H7 (cell line): Measurements from ENCODE around the gene TRRAP. TPM values are rescaled to one million over a fixed set of nuclear protein-coding genes. Genes with fewer than 3 reads are reported as not detected.
A peak's percentile ranks its signal among the peaks of the same experiment; 100 is the strongest.

ENCODE experiments used
- DNase-seq: peaks from one replicate; pipeline ENCODE4 v3.0.0; 2012
- H3K27me3 ChIP-seq: 2 replicates; pipeline ENCODE4 v1.6.0; 2011; ENCODE audit warnings: mild to moderate bottlenecking, low read length; ENCODE audit not compliant: control insufficient read depth, insufficient read depth
- H3K36me3 ChIP-seq: replicated peaks from 2 replicates; pipeline ENCODE4 v1.5.1; 2011; ENCODE audit warnings: low read length; ENCODE audit not compliant: control insufficient read depth, insufficient read depth
- H3K4me3 ChIP-seq: 2 replicates; pipeline ENCODE4 v1.5.1; 2011; ENCODE audit warnings: low read depth, mild to moderate bottlenecking, control low read depth, low read length, moderate library complexity; ENCODE audit not compliant: insufficient read depth
- total RNA-seq: library from RNA; depleted of rRNA; stranded (reverse); fragments of >200 nt; shearing (Covaris generic); gene quantifications from 2 replicates; pipeline ENCODE4 v1.2.3, GENCODE V29; 2014

Gene TRRAP
- total RNA-seq, 1 experiment from 2014 or later = 13.0 TPM

DNA sequence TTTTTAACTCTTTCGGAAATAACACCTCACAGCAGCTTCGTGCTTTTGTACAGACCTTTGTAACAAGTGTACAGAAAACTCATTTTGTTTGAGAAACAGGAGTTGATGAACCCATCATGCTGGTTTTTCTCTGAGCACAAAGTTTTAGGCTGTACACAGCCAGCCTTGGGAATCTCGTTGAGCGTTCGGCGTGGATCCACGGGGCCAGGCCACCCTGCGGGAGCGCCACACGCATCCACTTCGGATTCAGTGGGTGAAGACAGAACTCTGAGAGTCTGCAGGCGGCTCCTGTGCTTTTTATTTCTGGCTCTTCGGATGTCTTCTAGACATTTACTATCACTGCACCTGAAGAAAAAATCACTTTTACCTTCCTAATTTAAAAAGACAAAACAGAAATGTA, 134.4 kb downstream of the TRRAP start:
- no peaks in the 10 kb centered on the region for H3K27me3 ChIP-seq
- H3K4me3 ChIP-seq = no peak overlapping the region
- peak; percentile 37 for DNase-seq
- peaks cover 32% of the 10 kb centered on the region for H3K36me3 ChIP-seq

DNA sequence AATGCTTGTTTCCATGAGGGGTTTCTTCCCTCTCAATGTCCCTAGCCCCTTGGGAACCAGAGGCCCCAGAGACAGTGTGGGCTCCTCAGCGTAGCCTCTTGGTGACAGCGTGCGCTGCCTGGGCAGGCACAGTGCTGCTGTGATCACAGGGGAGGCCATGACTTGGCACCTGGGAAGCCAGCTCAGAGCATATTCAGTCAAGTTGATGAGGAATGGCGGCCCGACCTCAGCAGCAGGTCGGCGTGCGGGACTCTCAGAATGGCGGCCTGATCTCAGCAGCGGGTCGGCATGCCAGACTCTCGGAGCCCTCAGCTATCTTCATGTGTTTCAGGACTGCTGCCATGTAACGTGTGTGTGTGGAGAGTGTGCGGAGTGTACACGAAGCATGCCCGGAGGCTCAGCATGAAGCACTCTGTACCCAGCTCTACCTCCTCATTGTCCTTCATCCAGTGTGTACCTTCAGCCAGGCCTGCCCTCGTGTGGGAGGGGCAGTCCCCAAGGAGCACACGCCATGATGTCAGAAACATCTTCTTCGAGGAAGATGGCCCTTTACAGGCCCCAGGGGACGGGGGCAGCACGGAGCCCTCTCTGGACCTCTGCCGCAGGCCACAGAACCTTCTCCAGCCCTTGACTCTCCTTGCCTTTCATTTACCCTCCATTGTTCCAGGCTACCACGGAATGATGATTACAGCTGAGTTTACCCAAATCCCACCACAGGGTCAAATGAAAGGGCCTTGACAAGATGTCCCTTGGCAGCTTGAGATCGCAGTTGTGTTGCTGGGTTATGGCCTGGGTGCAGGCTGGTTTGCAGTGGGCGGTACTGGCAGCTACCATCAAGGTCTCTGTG, 135.2 kb downstream of the TRRAP start:
- DNase-seq = peak; percentile 23
- Histone ChIP-seq H3K36me3 (peaks cover 32% of the 10 kb centered on the region), H3K27me3 (no peaks in the 10 kb centered on the region), H3K4me3 (no peak overlapping the region)

DNA sequence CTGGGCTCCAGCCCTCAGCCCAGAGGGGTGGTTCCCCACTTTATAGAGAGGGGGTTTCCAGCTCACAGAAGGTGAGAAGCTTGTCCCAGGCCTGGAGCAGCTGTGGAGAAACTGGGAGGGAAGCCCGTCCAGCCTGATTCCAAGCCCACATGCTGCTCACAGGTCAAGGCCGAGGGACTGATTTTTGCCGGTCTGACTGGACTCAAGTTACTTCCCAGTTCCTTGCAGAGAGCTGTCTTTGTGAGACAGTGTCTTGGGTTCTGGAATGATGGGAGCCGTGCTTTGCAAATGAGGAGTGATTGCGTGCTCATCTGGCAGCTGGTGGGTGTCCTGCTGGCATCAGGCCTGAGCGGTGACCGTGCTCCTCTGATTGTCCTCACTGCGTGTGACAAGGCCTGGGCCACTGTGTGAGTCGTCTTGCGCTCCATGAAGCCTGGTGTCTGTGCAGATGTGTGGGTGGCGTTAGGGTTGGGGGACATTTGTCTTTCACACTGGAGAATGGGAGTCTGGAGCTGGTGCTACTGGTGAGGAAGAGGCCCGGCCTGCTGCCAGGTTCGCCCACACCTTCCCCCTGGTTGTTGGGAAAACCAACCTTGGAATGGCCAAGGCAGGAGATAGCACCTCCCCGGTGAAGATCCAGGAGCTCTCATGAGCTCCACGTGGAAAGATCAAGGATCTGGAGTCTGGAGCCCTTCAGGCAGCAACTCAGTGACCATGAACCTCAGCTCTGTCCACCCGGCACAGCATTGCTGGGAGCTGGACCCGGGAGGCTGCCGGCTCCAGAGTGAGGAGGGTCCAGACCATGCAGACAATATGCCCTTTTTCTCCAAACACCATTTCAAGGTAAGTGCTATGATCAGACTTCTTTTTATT, 136.0 kb downstream of the TRRAP start:
- H3K36me3 ChIP-seq = peaks cover 29% of the 10 kb centered on the region
- no peak for DNase-seq
- H3K4me3 ChIP-seq = no peak overlapping the region
- H3K27me3 ChIP-seq = no peaks in the 10 kb centered on the region

DNA sequence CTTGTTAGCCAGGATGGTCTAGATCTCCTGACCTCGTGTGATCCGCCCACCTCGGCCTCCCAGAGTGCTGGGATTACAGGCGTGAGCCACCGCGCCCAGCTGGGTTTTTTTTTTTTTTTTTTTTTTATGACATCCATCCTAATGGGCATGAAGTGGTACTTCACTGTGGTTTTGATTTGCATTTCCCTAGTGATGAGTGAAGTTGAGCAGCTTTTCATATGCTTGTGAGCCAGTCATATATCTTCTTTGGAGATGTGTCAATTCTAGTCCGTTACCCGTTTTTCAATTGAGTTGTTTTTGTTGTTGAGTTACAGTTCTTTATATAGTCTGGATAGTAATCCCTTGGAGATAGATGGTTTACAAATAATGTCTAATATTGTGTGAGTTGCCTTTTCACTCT, 137.9 kb downstream of the TRRAP start:
- no peak overlapping the region for H3K4me3 ChIP-seq
- DNase-seq = no peak
- no peaks in the 10 kb centered on the region for H3K27me3 ChIP-seq
- peaks cover 22% of the 10 kb centered on the region for H3K36me3 ChIP-seq

DNA sequence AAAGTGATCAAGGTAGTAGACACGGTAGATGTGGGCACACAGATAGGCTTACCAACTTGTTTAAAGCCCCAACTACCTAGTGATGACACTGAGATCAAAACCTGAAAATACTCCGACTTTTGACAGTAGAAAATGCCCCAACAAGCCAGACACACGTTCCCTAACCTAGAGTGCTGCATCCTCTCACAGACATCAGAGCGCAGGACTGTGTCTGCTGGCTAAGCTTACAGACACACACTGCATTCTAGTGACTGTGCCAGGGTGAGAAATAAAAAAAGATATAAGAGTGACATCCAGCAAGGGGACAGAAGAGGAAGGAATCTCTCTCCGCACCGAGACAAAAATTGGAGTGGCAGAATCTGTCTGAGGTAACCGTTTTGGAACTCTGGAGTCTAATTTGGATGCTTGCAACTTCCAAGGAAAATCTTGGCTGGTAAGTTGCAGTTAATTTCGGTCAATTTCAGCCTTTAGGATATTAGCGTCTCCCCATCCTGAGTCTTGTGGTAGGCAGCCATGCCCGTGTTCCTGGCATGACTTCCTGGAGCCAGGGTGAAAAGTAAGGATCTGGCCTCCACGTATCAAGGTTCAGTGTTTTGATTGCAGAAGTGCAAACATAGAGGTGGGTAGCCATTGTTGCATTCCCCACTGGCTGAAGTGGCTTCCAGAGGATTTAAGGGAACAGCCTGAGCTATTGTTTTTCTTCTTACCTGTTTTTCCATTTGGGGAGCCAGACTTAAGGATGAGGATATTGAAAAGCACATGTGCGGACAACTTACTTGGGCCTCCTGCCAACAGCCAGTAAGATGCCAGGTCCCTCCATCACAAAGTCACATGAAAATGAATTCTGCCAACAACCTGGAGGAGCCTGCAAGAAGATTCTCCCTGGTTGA, 141.4 kb downstream of the TRRAP start:
- no peak for DNase-seq
- Histone ChIP-seq H3K4me3 (no peak overlapping the region), H3K36me3 (peaks cover 3% of the 10 kb centered on the region)

DNA sequence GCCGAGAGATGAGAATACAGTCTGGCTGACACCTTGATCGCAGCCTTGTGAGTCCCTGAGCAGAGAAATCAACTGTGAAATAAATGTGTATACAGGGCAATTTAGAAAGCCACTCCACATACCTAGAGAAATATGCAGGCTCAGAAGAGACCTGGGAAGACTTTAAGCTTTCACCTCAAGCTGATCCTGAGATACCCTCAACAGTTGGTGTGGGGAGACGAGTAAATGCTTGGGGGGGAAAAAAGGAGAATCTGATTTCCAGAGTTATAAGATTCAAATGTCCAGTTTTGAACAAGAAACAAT, 142.0 kb downstream of the TRRAP start:
- peaks cover 3% of the 10 kb centered on the region for H3K36me3 ChIP-seq
- no peaks in the 10 kb centered on the region for H3K27me3 ChIP-seq
- no peak for DNase-seq
- no peak overlapping the region for H3K4me3 ChIP-seq

More for the DNA sequence above, 141.4 kb downstream of the TRRAP start:
- H3K27me3 ChIP-seq = no peaks in the 10 kb centered on the region

DNA sequence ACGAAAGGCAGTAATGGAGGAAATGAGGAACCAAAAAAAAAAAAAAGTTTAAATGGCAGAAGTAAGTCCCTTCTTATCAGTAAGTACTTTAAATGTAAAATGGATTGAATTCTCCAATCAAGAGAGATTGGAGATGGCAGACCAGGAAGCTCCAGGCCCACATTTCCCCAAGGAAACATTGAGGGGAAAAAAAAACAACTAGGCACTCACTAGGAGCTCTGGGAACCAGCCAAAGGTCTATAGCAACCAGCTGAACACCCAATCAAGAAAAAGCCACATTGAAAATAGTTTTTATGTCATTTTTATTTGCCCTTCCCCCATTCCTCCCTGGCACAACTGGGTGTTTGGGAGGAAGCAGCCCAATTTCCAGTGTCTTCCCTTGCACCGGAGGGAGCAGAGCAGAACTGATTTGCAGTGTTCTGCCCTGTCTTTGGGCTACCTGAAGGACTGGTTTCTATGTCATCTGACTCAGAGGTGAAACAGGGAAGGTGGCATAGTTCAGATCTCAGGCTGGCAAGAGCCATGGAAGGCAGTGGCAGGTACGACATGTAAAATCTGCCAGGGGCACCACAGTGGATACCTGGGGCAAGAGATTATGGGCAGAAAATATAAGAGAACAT, 143.7 kb downstream of the TRRAP start:
- H3K27me3 ChIP-seq = no peaks in the 10 kb centered on the region
- no peak for DNase-seq
- no peak overlapping the region for H3K4me3 ChIP-seq
- peaks cover 1% of the 10 kb centered on the region for H3K36me3 ChIP-seq

DNA sequence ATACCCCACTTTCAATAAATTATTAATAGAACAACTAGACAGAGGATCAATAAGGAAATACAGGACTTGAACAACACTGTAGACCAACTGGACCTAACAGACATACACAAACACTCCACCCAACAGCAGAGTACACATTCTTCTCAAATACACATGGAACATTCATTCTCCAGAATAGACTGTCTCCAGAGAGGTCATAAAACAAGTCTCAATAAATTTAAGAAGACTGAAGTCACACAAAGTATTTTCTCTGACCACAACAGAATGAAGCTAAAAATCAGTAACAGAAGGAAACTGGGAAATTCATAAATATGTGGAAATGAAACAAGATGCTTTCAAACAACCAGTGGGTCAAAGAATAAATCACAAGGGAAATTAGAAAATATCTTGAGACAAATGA, 145.7 kb downstream of the TRRAP start:
- no peaks in the 10 kb centered on the region for H3K27me3 ChIP-seq
- DNase-seq = no peak
- H3K4me3 ChIP-seq = no peak overlapping the region
- H3K36me3 ChIP-seq = peaks cover 1% of the 10 kb centered on the region

DNA sequence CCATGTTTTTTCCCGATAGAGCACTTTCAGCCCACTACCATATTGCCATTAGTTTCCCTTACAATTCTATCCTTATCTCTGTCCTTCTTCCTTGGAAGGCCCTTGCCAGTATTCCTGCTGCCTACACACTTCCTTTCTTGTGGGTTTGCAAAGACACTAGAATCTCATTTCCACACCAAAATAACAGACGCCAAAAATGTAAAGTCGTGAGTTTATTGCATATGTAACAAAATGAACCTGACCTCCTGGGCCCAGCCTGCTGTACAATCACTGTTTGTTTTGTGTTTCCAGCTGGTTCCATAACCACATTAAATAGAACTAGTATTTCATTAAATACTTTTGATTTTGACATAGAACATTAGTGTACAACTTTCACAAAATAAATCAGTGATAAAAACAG, 148.9 kb downstream of the TRRAP start:
- no peaks in the 10 kb centered on the region for H3K27me3 ChIP-seq
- peaks cover 19% of the 10 kb centered on the region for H3K36me3 ChIP-seq
- H3K4me3 ChIP-seq = no peak overlapping the region
- no peak for DNase-seq

DNA sequence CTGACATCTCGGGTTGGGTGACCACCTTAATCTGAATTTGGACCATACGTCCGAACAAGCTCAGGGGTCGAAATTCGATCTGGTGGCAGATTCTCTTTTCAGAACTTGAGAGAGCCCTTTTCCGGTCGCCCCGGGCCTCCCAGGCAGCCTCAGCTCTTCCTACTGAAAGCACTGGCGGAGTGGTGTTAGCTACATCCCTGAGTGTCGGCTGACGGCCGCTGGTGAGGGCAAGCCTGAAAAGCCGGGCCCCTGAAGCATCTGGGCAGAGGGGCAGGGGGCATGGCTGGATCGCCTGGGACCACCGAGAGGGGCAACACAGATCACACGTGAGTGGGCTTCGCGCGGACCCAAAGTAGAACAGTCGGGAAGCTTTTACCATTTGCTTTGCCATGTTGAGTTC, 149.5 kb downstream of the TRRAP start:
- DNase-seq = no peak
- Histone ChIP-seq H3K27me3 (no peaks in the 10 kb centered on the region), H3K4me3 (no peak overlapping the region), H3K36me3 (peaks cover 19% of the 10 kb centered on the region)

DNA sequence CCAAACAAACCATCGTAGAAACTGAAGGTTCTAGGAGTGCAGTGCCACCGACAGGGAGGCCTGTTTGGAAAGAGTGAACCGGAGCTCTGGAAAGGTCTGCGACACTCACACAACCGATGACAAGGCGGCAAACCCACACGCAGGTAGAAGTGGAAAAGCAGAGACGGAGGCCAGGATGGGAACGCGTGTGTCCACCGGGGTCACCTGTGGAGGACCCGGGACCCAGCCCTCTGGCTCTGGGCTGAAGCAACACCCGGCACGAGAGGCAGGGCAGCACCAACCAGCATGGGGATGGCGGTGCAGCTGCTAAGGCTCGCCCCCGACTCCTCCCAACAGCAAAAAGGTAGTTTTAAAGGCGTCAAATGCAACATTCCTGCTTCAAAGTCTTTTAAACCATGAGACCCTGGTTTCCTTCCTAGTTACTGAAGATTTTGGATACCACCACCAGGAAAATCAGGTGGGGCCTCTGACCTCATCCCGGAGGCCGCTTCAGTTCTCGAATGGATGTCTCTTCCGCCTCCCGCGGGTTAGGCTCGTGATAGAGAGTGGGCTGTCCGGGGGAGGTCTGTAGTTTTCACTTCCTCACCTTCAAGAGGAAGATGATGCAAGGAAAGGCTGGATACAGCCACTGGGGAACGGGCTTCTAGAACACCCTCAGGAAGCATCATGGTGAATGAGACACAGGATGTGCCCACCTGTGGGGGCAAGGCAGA, 150.1 kb downstream of the TRRAP start:
- peaks cover 19% of the 10 kb centered on the region for H3K36me3 ChIP-seq
- no peaks in the 10 kb centered on the region for H3K27me3 ChIP-seq
- DNase-seq = peak; percentile 46
- no peak overlapping the region for H3K4me3 ChIP-seq

DNA sequence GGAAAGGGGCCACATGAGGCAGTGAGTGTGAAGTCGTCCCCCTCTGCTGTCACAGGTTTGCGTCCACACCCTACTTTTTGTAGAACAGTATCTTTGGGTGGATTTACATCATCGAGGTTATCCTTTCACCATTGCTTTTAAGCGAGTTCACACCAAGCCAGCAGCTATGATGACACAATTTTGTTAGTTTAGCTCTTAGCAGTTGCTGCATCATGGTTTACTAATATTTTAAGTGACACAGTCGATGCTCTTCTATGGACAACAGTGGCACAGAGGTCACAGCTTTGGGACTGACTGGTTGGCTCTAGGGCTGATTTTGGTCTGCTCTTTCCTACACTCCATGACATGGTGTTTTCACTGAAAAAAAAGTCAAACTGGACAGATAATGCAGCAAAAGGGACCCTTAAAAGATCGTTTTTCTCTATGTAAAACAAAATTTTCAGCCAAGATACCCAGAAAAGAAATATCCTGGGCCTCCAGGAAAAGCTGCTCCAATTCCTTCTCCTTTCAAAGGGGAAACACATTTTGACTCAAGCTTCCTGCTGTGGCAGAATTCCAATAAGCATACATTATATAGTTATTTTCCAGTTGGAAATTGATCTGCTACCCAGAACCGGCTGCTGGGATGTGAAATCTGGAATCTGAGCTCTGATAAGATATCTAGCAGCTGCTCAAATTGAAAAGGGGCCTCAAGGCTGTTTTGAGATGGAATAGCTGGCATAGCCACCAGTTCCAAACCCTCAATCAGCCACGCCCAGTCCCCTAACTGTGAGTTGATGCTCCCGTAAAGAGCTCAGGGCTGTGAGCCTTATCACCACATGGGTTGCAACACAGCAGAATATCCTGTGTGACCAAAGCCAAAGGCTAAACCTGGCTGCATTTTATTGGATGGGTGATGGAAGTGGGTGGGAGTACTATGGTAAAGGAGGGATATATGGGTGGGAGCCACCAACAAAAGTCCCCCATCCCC, 151.4 kb downstream of the TRRAP start:
- Histone ChIP-seq H3K27me3 (no peaks in the 10 kb centered on the region), H3K4me3 (no peak overlapping the region), H3K36me3 (peaks cover 29% of the 10 kb centered on the region)
- no peak for DNase-seq

DNA sequence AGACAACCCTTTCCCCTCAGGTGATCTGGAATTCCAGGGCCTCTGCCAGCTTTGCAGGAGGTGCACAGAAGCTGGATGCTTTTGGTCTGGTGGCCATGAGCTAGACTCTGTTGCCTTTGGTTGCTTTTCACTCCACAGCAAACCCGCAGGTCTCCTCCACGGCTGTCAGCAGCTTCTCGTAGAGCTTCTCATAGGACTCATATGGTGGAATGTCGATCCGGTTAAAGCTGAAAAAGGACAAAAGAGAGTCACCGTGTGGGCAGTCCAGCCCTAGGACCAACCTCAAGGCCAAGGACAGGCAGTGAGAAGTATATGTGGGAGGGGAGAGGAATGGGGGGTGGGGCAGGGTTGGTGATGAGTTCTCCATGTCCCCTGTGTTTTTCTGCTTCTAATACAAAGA, 152.1 kb downstream of the TRRAP start:
- no peaks in the 10 kb centered on the region for H3K27me3 ChIP-seq
- DNase-seq = no peak
- H3K4me3 ChIP-seq = no peak overlapping the region
- peaks cover 31% of the 10 kb centered on the region for H3K36me3 ChIP-seq
